ENCODE results near the gene MUC4.
"Not testable (repeated sequence)": the region's sequence is repeated elsewhere in the genome, so short reads cannot be mapped to it uniquely, and the experiment has no call there.

The MUC4 gene

GRCh38 chr3:195812366-195812765 lies 637 bp upstream of the MUC4 start:
- DNase-seq: no peak

DNA sequence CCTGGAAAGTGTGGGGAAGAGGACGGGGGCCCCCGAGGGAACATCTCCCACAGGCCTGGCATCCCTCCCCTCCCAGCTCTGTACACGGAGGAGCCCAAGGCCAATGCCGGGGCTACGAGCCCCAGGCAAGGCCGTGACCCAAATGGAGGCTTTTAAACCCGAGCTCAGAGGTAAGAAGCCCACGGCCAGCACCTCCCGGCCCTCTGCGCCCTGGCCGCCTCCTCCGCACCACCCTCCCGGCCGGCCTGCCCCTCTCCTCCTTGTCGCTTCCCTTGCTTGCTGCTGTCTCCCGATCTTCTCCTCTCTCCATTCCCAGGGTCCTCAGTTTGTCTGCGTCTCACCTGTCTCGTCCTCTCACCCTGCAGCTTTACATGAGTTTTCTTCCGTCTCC lies 1.3 kb downstream of the MUC4 start:
- DNase-seq: no peak

DNA sequence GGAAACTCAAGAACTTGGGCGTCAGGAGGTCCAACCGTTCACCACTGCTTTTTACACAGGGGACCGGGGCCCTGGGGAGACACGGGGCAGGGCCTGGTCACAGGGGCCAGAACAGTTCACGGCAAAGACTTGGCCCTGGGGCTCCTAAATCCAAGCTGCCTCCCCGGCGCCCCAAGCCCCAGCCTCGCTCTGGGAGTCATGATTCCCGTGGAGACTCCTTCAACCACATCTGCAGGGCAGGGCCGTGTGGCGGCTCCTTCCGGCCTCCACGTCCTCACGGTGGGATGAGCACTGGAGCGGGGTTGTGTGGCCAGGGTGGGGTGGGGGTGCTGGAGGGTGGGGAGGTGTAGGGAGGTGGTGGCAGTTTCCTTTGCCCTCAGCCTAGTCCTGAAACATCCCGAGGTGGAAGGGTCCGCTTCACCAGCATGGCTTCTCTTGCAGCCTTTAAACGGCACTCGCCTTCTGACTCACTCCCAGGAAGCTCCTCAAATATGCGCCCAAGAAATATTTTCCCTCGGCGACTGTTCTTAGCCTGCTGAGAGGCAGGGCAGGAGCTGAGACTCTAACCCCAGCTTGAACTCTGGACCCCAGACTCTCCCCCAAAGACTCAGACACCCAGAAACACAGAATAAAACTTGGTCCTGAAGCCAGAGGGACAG lies 1.8 kb downstream of the MUC4 start:
- DNase-seq: no peak

DNA sequence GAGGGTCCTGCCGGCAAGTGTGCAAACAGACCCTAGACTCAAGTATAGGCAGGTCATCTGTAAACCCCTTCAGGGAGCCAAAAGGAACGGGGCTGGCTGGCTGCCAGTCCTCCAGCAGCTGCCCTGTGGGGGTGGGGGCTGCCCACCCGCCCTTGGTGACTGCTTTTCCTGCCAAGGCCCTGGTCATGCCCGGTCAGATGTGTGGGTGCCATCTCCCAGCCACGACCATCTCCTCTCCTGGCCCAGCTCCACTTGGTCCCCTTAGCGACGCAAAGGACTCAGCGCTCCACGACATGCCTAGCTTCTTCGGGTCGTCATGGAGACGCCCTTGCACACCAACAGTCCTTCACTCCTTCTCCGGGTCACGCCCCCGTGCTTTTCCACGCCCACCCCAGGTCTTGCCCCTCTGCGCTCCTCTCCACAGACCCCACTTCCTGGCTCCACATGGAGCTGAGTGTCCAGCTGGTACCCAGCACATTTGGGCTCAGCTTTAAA lies 2.4 kb downstream of the MUC4 start:
- no peak for DNase-seq

DNA sequence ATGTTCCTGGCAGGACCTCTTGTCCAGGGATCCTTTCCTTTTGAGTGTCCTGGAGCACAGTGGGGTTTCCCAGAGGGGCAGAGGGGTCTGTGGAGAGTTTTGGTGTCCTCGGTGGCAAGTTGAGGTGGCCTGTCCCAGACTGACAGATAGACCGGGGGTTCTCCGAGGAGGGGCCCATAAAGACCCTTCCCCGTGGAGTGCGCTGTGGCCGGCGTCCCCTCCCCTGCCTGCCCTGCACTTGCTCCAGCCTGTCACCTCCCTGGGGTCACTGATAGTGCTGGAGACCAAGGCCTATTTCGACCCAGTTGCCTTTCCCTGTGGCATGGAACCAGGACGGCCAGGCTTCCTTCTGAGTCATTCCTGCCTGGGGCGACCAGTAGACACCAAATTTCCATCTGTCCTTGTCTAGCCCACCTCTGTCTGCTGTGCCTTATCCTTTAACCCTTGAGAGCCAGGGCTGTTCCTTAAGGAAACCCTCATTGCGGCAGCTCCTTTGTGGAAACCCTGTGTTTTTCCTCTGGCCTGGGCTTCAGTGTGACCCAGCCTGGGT lies 2.9 kb downstream of the MUC4 start:
- DNase-seq: no peak

DNA sequence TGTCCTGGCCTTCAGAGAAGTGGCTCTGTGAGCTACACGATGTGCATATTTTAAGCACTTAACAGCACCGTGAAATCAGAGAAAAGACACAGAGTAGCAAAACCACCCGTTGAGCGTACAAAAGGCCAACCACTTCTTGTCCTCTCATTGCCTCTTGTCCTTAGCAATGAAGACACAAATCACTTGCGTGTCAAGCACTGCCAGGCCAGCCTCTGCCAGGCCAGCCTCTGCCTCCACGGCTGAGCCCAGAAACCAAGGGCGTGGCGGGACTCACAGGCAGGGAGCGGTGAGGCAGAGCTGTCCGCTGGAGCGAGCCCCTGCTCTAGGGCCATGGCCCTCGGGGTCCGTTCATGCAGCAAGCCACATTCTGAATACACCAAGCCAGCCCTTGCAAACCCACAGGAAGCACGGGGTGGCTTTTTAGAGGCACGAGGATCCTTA lies 4.0 kb downstream of the MUC4 start:
- DNase-seq: no peak

- DNase-seq: no peak
Observed at GRCh38 chr3:195806916-195807231, 4.9 kb downstream of the MUC4 start.

DNA sequence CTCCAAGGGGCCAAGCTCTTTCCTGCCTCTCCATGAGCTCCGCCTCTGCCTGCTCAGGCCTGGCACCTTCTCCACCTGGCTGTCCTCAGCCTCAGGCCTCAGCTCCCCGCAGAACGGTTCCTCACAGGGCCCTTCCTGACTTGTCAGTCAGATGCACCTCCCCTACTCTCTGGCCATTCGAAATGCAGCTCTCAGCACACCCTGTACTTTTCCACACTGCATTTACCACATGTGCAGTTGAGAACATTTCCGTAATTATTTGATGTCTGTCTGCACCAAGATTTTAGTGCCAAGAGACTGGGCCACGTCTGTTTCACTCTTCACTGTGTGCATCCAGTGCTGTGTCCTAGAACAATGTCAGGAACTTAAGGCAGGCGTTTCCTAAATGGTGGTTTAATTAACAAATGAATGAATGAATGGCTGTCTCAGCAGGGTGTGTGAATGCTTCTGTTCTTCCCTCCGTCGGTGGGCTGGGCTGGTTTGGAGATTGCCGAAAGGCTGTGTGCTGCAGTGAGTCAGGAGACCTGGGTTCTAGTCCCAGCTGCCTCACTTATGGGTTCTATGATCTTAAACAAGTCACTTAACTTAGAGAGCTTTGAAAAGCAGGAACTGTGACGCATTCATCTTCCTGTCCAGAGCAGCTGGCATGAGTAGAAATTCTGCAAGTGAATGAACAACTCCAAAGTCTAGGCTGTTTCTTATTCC lies 5.4 kb downstream of the MUC4 start:
- no peak for DNase-seq

- DNase-seq: not testable (repeated sequence)
Observed at GRCh38 chr3:195805588-195805987, 6.1 kb downstream of the MUC4 start.

- DNase-seq: no peak
Observed at GRCh38 chr3:195805181-195805580, 6.5 kb downstream of the MUC4 start.

- DNase-seq: no peak
Observed at GRCh38 chr3:195803289-195803908, 8.3 kb downstream of the MUC4 start.

DNA sequence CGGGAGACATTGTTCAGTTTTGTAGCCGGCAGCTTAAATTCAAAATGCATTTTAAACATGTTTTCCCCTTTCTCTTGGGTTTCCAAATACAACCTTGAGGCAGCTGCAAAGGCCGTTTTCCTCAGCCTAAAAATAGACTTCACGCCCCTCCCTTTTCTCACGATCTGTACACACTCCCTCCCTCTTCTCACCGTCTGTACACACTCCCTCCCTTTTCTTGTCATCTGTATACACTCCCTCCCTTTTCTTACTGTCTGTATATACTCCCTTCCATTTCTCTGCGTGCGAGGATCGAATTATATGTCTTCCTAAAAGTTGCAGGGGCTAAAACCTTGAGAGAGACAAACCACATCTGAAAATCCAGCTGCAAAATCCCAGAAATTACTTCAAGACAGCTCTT lies 8.9 kb downstream of the MUC4 start:
- DNase-seq: no peak

- no peak for DNase-seq
Observed at GRCh38 chr3:195802261-195802701, 9.4 kb downstream of the MUC4 start.

- DNase-seq: no peak
Observed at GRCh38 chr3:195801251-195802183, 10.2 kb downstream of the MUC4 start.

- DNase-seq: no peak
Observed at GRCh38 chr3:195800240-195800639, 11.5 kb downstream of the MUC4 start.

DNA sequence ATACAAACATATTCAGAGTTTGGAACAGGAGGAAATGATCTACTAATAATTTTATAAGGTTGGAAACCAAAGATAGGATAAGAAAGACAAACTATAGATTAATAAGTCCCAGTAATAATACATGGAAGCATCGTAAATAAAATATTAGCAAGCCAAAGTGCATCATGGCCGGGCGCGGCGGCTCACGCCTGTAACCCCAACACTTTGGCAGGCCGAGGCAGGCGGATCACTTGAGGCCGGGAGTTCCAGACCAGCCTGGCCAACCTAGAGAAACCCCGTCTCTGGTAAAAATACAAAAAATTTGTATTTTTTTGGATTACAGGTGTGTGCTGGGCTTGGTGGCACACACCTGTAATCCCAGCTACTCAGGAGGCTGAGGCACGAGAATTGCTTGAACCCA lies 14.9 kb downstream of the MUC4 start:
- DNase-seq: no peak

DNA sequence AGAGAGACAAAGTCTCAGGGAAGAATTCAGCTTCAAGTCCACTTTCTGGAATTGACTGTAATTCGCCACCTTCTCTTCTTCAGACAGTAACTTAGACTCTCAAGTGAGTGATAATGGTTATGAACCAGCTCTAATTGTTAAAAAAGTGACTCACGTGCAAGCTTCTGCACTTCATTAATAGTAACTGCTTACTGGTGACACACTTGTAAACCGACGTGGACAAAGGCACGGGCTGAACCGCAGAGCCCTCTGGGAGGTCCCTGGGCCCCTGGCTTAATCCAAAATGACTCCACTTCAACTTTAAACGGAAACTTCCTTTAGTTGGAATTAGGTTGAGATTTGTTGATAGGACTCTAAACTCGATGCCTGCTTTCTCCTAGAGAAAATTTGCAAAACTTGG lies 17.0 kb downstream of the MUC4 start:
- DNase-seq: no peak

DNA sequence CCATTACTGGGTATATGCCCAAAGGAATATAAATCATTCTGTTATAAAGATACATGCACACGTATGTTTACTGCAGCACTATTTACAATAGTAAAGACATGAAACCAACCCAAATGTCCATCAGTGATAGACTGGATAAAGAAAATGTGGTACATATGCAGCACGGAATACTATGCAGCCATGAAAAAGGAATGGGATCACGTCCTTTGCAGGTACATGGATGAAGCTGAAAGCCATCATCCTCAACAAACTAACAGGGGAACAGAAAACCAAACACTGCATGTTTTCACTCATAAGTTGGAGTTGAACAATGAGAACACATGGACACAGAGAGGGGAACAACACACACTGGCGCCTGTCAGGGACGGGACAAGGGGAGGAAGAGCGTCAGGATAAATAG lies 19.1 kb downstream of the MUC4 start:
- DNase-seq: not testable (repeated sequence)

DNA sequence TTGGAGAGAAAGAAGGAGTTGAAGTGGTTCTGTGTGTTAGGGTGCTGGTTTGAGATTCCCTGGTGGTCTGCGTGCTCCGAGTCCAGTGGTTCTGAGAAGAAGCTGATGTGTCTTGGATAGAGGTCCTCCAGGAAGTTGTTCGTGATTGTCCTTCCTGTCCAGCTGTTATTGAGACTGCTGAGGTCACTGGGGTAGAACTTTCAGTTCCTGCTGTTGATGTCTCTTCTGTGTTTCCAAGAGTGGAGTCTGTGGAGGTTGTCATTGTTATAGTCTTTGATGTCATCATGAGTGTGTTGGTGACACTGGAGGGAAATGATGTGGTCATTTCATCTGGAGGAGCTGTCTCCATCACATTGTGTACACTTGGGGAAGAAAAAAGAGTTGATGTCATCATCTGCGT lies 20.8 kb downstream of the MUC4 start:
- no peak for DNase-seq

- no peak for DNase-seq
Observed at GRCh38 chr3:195788711-195789581, 22.8 kb downstream of the MUC4 start.

GRCh38 chr3:195785781-195786405 lies 25.8 kb downstream of the MUC4 start:
- not testable (repeated sequence) for DNase-seq

Measured in SHP77 treated with DMSO at 0.1 percent for 48 hours (cell line).